Activated naive CD8-positive, alpha-beta T cell treated with anti-CD3 and anti-CD28 coated beads, Interleukin-2, amount 50 U/mL, for 24 hours (primary cell): ENCODE data around the gene SLIT2.

Experiments used
- ATAC-seq: fragments of 150-1000 bp; cut with Tn5 transposase; one replicate; pipeline ENCODE4 v1.10.0; 2021
- DNase-seq: peaks from one replicate; pipeline ENCODE4 v3.0.0; 2021
- H3K27ac Mint-ChIP-seq: one replicate; pipeline ENCODE4 v1.8.0; 2021; ENCODE audit warnings: mild to moderate bottlenecking, mixed read lengths
- H3K27me3 Mint-ChIP-seq: one replicate; pipeline ENCODE4 v1.8.0; 2021; ENCODE audit warnings: mixed read lengths
- H3K36me3 Mint-ChIP-seq: one replicate; pipeline ENCODE4 v1.8.0; 2021; ENCODE audit warnings: low read depth, mixed read lengths
- H3K4me1 Mint-ChIP-seq: one replicate; pipeline ENCODE4 v1.8.0; 2021; ENCODE audit warnings: mixed read lengths
- H3K4me3 Mint-ChIP-seq: one replicate; pipeline ENCODE4 v1.8.0; 2021; ENCODE audit warnings: mild to moderate bottlenecking, moderate library complexity, mixed read lengths
- H3K9me3 Mint-ChIP-seq: one replicate; pipeline ENCODE4 v1.8.0; 2021; ENCODE audit warnings: mixed read lengths

Gene SLIT2

DNA sequence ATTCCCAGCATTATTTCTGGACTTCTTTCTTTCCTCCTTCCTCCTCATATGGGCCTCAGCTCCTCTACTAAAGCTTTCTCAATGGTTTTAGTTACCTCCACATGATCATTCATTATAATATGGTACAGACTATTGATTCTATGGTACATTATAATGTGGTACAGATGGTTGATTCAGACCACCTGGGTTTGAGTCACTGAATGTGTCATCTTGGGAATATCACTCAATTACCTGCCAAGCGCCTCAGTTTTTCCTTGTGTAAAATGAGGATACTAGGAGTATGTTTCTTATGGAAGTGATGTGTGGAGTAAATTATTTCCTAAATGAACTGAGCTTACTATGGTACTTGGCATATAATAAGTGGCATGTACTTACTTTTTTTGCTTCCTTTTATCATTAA is 27.7 kb downstream of the SLIT2 start:
- Mint-ChIP-seq H3K27me3 (peaks cover 1% of the 10 kb centered on the region), H3K27ac (no peak overlapping the region), H3K4me3 (no peak overlapping the region), H3K9me3 (no peaks in the 10 kb centered on the region), H3K36me3 (no peaks in the 10 kb centered on the region), H3K4me1 (no peaks in the 10 kb centered on the region)
- no peak for DNase-seq
- ATAC-seq, result no peak

DNA sequence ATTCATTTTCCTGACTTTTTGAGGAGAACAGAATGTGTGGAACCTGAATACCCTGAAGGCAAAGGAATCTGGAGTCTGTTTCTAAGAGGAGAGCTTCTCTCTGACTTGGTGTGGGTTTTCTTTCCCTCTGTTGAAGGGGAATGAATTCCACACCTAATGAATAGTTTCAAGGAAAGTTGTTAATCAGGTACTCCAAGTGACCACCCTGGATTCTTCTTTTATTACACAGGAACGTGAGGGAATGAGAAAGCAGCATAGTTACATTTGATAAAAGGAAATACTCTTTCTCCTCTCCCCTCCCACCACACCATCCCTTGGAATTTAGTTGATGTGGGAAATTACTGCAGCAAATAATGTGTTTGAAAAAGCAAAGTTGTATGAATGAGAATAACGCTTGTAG is 29.7 kb downstream of the SLIT2 start:
- Mint-ChIP-seq H3K36me3 (no peaks in the 10 kb centered on the region), H3K27ac (no peak overlapping the region), H3K27me3 (peaks cover 1% of the 10 kb centered on the region), H3K9me3 (no peaks in the 10 kb centered on the region), H3K4me1 (no peaks in the 10 kb centered on the region), H3K4me3 (no peak overlapping the region)
- DNase-seq (no peak), ATAC-seq (no peak)

DNA sequence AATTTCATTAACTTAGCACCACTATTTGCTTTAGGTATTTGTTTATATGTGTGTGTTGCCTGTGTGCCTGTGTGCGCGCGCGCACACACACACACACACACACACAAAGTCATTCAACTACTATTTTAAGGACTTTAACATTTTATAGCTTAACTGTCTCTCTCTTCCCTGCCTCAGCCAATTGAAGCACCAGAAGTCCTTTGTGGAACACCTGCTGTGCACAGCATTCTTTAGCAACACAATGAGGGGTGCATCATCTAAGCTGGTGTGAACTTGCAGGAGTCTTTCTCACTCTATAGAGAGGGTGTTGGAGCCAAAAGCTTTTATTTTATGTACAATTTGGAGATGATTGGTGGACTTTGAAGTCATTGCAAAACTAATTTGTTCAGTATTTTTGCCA is 31.3 kb downstream of the SLIT2 start:
- Mint-ChIP-seq H3K4me3 (no peak overlapping the region), H3K27me3 (peaks cover 1% of the 10 kb centered on the region), H3K9me3 (no peaks in the 10 kb centered on the region), H3K36me3 (no peaks in the 10 kb centered on the region), H3K27ac (no peak overlapping the region), H3K4me1 (no peaks in the 10 kb centered on the region)
- DNase-seq, result no peak
- no peak for ATAC-seq

DNA sequence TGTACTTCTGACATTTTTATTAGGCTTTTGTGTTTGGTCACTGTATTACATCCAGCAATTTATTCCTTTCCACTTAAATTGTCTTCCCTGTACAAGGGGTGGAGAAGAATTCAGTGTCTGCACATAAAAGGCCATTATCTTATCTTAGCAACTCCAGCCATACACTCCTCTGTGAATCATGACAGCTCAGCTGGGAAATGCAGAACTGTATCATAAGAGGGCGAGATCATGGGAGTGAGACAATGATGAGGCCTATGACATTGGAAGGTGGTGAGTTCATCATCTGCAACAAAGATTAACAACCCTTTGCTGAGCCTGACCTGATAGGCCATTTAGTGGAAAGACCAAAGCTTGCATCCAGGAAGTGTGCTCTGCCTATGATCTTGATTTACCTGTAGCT is 33.3 kb downstream of the SLIT2 start:
- ATAC-seq (no peak), DNase-seq (no peak)
- no peaks in the 10 kb centered on the region for H3K36me3 Mint-ChIP-seq
- no peak overlapping the region for H3K27ac Mint-ChIP-seq
- H3K9me3 Mint-ChIP-seq, result no peaks in the 10 kb centered on the region
- H3K4me3 Mint-ChIP-seq, result no peak overlapping the region
- H3K4me1 Mint-ChIP-seq, result no peaks in the 10 kb centered on the region
- H3K27me3 Mint-ChIP-seq, result no peaks in the 10 kb centered on the region

DNA sequence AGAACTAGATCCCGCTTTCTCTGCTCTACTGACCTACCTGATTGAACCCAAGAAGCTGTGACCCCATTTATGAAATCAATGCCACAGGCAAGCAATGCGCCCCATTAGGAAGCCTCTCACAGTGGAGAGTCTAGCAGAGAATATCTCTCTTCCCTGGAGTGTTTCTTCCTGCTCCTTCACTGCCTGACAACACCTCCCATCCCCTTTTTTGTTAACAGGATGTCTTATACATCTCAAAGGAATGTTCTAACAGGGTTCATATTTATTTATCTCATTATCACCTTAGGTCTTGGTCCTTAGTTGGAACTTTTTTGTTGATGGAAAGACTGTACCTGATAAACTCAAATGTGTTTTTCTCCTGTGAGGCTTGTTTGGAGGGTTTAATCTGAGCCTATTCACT is 35.5 kb downstream of the SLIT2 start:
- Mint-ChIP-seq H3K4me3 (no peak overlapping the region), H3K4me1 (no peaks in the 10 kb centered on the region), H3K36me3 (no peaks in the 10 kb centered on the region), H3K9me3 (no peaks in the 10 kb centered on the region), H3K27ac (no peak overlapping the region), H3K27me3 (no peaks in the 10 kb centered on the region)
- ATAC-seq, result no peak
- DNase-seq, result no peak

DNA sequence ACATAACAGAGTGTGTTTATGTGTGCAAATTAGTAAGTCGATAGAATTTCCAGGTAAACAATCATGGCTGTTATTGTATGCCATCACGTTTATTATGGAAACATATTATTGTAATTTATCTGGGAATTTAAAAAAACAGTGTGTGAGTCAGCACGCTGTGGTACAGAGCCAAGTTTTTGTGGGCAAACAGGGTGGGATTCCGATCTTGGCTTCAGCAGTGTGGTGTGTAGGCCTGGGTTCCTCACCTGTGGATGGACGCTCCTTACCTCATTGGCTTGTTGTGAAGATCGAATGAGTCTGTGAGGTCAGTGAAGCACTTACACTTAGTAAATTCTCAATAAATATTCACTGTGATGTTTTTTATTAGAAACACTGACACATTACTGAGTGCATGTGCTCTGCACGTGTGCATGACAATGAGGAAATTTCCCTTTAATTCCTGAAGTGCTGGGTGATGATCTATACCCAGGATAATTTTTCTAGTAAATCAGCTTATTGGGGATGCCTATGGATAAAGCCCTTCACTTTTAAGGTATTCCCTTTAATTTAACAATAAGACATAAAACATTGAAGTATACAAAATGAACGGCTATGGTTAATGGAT is 36.4 kb downstream of the SLIT2 start:
- Mint-ChIP-seq H3K27me3 (no peaks in the 10 kb centered on the region), H3K27ac (no peak overlapping the region), H3K36me3 (no peaks in the 10 kb centered on the region), H3K4me3 (no peak overlapping the region), H3K4me1 (no peaks in the 10 kb centered on the region), H3K9me3 (no peaks in the 10 kb centered on the region)
- no peak for DNase-seq
- no peak for ATAC-seq

DNA sequence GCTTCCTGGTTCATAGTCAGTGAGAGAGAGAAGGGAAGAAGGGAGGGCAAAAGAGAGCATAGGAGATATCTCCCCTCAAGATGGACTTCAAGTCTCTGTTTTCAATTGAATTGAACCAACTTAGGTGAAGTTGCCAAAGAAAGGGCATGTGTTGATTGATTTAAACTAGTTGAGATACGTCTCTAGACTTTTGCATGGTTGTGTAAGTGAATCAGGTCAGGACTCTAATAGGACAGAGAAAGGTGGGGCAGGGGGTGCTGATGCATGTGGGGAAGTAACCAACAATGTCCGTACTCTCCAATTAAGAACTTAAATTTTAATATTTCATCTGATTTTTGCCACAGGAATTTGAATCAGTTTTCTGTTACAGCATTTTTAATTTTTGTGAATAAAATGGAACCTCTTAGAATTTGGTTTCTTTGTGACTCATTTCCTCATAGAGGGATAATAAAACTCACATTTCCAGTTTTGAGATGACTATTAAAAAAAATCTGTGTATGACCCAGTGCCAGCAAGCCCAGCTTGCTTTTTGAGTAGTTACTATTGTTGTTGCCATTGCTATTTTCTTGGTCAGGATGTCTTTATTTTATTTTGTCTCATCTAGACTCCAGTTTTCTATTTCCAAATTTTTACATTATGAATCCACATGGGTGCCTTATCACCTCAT is 37.3 kb downstream of the SLIT2 start:
- no peak for DNase-seq
- H3K27ac Mint-ChIP-seq, result no peak overlapping the region
- ATAC-seq, result no peak
- H3K4me3 Mint-ChIP-seq, result no peak overlapping the region
- no peaks in the 10 kb centered on the region for H3K4me1 Mint-ChIP-seq
- no peaks in the 10 kb centered on the region for H3K9me3 Mint-ChIP-seq
- H3K27me3 Mint-ChIP-seq, result no peaks in the 10 kb centered on the region
- no peaks in the 10 kb centered on the region for H3K36me3 Mint-ChIP-seq

DNA sequence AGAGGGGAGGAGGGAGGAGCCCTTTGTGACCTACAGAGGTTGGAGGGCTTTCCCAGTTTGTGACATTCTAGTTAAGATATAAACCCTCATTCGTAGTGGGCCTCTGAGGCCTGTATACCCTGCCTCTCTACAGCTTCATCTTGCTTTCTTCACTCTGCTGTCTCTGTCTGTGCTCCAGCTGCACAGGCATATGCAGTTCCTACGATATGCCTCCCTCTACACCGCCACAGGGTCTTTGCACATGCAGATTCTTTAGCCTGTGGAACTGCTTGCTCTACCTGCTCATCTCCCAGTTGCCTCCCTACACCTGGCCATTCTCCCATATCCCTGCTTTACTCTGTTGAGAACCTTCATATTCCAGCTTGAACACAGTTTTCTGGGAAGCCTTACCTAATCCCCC is 38.1 kb downstream of the SLIT2 start:
- Mint-ChIP-seq H3K4me1 (no peaks in the 10 kb centered on the region), H3K36me3 (no peaks in the 10 kb centered on the region)
- ATAC-seq, result no peak

DNA sequence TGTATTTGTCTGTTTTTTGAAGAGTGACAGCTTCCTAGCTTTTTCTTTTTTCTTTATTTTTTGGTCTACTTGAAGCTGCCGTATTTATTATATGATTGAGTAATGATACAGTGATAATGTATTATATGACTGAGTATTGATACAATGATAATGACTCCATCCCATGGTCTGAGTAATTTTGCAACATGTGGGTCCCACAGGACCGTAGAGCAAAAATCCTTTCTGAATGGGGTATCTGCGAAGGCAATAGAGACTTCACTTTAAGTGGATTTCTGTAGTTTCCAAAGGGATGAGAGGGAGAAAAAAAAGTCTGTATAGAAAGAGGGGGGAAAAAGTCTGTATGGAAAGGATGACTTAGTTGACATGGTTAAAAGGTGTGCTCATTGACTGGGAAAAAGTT is 41.0 kb downstream of the SLIT2 start:
- DNase-seq (no peak), ATAC-seq (no peak)
- no peaks in the 10 kb centered on the region for H3K36me3 Mint-ChIP-seq
- no peaks in the 10 kb centered on the region for H3K4me1 Mint-ChIP-seq
- H3K27ac Mint-ChIP-seq, result no peak overlapping the region
- no peak overlapping the region for H3K4me3 Mint-ChIP-seq
- H3K27me3 Mint-ChIP-seq, result no peaks in the 10 kb centered on the region
- H3K9me3 Mint-ChIP-seq, result no peaks in the 10 kb centered on the region

More for the DNA sequence above, 38.1 kb downstream of the SLIT2 start:
- Mint-ChIP-seq H3K27ac (no peak overlapping the region), H3K4me3 (no peak overlapping the region), H3K27me3 (no peaks in the 10 kb centered on the region), H3K9me3 (no peaks in the 10 kb centered on the region)
- DNase-seq, result no peak

DNA sequence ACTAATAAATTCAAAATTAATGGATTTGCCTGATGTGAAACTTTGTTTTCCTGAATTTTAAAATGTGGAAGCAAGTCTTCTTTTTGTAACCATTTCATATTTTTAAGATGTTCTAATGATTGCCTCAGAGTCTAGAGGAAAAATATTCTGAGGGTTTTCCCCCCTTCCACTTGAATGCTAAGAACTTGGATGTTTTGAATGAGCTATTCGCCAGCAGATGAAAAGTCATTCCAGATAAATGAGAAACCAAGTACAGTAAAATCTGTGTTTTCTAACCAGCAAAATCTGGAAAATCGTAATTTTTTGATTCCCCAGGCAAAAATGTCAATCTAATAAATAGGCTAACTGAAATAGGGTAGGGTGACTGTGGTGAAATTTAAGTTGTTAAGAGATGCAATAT is 45.6 kb downstream of the SLIT2 start:
- no peaks in the 10 kb centered on the region for H3K4me1 Mint-ChIP-seq
- ATAC-seq (no peak), DNase-seq (no peak)
- H3K27me3 Mint-ChIP-seq, result no peaks in the 10 kb centered on the region
- no peak overlapping the region for H3K4me3 Mint-ChIP-seq
- no peaks in the 10 kb centered on the region for H3K9me3 Mint-ChIP-seq
- no peak overlapping the region for H3K27ac Mint-ChIP-seq
- no peaks in the 10 kb centered on the region for H3K36me3 Mint-ChIP-seq

DNA sequence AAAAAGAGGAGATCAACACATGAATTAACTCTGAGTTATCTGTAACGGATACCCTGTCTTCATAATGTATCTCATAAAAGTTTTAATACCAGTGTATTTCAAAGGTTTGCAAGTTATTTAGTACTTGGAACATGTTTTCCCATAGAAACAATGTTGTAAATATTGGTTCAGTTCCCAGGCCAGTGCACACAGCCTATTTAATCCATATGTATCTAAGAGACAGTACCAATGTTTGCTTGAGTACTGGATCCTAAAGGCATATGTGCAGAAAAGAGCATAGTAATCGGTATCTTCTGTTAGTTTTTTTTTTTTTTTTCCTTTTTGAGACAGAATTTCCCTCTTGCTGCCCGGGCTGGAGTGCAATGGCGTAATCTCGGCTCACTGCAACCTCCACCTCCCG is 46.1 kb downstream of the SLIT2 start:
- H3K4me1 Mint-ChIP-seq, result no peaks in the 10 kb centered on the region
- H3K36me3 Mint-ChIP-seq, result no peaks in the 10 kb centered on the region
- no peaks in the 10 kb centered on the region for H3K27me3 Mint-ChIP-seq
- no peak overlapping the region for H3K27ac Mint-ChIP-seq
- no peaks in the 10 kb centered on the region for H3K9me3 Mint-ChIP-seq
- DNase-seq (no peak), ATAC-seq (no peak)
- no peak overlapping the region for H3K4me3 Mint-ChIP-seq

DNA sequence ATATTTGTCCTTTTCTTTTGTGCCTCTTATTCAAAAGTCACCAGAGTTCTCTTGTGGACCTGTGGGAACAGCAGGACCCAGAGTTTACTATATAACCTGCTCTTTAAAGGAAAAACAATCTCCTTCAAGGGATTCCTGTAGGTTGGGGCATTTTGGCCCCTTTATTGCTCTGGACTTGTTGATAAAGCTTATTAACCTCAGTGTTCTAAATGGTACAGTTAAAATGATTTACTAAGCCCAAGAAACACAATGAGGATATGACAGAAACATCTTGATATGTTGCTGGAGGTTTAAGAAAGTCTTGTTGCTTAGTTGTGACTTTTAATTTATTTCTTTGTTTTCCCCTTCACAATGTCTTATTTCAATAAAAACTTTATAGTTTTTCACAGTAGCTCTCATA is 46.8 kb downstream of the SLIT2 start:
- no peaks in the 10 kb centered on the region for H3K27me3 Mint-ChIP-seq
- no peaks in the 10 kb centered on the region for H3K9me3 Mint-ChIP-seq
- ATAC-seq (no peak), DNase-seq (no peak)
- no peaks in the 10 kb centered on the region for H3K4me1 Mint-ChIP-seq
- H3K27ac Mint-ChIP-seq, result no peak overlapping the region
- H3K4me3 Mint-ChIP-seq, result no peak overlapping the region
- no peaks in the 10 kb centered on the region for H3K36me3 Mint-ChIP-seq

DNA sequence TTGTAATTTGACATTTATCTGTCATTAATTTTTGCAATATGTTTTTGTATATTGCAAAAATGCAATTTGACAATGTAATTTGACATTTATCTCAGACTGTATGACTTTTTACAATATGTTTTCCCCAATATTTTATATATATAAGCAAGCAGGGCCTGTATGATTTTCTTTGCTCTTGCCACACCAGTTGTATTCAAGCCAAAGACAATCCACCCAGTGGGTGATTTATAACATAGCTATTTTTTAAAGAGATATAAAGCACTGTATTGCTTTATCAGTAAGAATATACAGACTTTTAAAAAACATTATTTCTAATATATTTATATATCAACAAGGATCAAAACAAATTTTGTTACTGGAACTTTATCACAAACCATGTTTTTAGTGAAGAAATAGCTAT is 47.3 kb downstream of the SLIT2 start:
- DNase-seq (no peak), ATAC-seq (no peak)
- H3K9me3 Mint-ChIP-seq, result no peaks in the 10 kb centered on the region
- no peaks in the 10 kb centered on the region for H3K4me1 Mint-ChIP-seq
- no peak overlapping the region for H3K4me3 Mint-ChIP-seq
- H3K27ac Mint-ChIP-seq, result no peak overlapping the region
- H3K36me3 Mint-ChIP-seq, result no peaks in the 10 kb centered on the region
- no peaks in the 10 kb centered on the region for H3K27me3 Mint-ChIP-seq

DNA sequence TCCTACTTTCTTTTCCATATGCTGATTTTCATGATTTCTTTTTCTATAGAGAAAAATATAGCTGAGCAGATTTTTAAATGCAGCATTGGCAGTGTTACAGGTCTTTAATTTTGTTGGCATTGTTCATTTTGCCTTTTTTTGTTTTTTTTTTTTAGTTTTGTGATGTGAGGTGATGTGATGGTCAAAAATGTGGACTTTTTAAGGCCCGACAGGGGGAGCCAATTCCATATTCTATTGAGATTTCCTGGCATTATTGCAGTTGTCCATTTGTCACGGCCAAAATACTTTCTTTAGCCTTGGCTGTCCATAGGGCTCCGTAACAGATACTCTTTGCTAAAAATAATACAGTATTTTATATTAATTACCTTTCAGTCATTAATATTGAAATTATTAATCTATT is 47.8 kb downstream of the SLIT2 start:
- DNase-seq (no peak), ATAC-seq (no peak)
- H3K4me3 Mint-ChIP-seq, result no peak overlapping the region
- H3K27me3 Mint-ChIP-seq, result no peaks in the 10 kb centered on the region
- H3K9me3 Mint-ChIP-seq, result no peaks in the 10 kb centered on the region
- H3K27ac Mint-ChIP-seq, result no peak overlapping the region
- no peaks in the 10 kb centered on the region for H3K36me3 Mint-ChIP-seq
- H3K4me1 Mint-ChIP-seq, result no peaks in the 10 kb centered on the region

DNA sequence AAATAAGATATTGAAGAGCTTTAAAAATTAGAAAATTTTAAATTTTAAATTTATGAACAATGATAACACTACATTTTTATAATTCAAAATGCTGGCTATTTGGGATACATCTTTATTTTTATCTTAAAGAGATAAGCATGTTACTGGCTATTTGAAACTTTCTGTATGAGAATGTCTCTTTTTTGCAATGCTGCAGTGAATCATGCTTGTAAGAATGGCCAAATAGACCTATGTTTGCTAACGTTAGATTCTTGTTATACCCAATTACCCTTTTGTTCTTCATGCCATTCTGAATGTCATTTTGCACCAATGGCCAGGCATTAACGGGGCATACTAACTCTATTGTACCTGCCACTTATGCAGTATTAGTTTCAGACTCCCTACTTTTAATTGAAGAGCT is 49.5 kb downstream of the SLIT2 start:
- H3K36me3 Mint-ChIP-seq, result no peaks in the 10 kb centered on the region
- H3K4me3 Mint-ChIP-seq, result no peak overlapping the region
- no peaks in the 10 kb centered on the region for H3K4me1 Mint-ChIP-seq
- no peak for DNase-seq
- no peak for ATAC-seq
- no peak overlapping the region for H3K27ac Mint-ChIP-seq
- H3K27me3 Mint-ChIP-seq, result no peaks in the 10 kb centered on the region
- no peaks in the 10 kb centered on the region for H3K9me3 Mint-ChIP-seq
